GM19240 (cell line): ENCODE data around the gene BCO1.

ENCODE experiments used
- DNase-seq: peaks from one replicate; pipeline ENCODE4 v3.0.0; 2011; ENCODE audit warnings: low spot score; ENCODE audit not compliant: insufficient read length

Gene BCO1

DNA sequence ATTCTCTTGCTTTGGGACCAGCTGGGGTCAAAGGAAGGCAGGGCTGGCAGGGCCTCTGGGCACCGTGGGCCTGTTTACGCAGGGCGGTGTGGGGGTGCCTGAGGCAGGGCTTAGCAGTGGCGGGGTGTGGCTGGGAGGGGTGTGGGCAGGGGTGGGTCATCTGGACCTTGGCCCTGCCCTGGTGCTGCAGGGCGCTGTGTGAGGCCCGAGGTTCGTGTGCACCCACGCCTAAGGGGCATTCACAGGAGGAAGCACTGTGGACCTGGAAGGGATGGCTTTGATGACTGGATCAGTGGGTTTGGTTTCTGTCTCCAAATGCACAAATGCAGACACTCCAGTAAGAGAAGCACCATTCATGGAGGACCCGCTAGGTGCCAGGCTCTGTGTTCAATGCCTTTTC lies 37.3 kb downstream of the BCO1 start:
- DNase-seq = no peak

DNA sequence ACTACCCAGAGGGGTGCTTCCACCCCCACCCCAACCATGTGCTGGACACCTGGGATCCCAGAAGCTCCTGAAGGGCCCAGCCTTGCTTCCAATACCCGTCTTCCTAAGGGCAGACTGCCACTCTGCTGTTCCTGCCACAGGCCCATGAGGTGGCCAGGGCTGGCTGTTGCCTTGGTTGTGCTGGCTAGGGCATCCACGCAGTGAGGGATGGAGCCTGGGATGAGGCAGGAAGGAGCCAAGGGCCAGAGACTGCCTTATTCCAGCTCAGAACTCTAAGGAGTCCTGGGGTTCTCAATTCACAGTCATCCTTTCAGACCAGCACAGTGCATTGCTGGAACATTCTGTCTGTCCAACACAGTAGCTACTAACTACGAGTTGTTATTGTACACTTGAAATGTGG lies 37.8 kb downstream of the BCO1 start:
- DNase-seq = no peak

GRCh38 chr16:81277541-81278080 lies 39.1 kb downstream of the BCO1 start:
- no peak for DNase-seq

- DNase-seq = no peak
Observed at GRCh38 chr16:81278526-81278925, 40.0 kb downstream of the BCO1 start.

GRCh38 chr16:81279392-81279791 lies 40.9 kb downstream of the BCO1 start:
- DNase-seq = no peak

DNA sequence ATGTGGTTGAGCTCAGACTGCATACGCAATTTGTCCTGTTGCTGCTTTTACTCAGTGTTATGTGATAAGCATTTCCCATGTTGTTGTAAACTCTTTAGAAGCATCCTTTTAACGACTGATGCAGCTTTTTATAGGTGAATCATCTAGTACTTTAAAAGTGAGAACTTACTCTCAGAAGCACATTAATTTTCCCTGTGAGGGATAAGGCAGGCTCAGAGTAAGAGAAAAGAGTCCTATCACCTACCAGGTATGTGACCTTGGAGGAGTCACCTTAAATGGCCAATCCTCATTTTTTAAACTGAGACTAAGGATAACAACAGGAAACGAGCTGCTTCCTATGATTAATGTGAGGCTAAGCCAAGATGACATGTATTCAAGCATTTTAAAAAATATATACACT lies 41.9 kb downstream of the BCO1 start:
- no peak for DNase-seq

DNA sequence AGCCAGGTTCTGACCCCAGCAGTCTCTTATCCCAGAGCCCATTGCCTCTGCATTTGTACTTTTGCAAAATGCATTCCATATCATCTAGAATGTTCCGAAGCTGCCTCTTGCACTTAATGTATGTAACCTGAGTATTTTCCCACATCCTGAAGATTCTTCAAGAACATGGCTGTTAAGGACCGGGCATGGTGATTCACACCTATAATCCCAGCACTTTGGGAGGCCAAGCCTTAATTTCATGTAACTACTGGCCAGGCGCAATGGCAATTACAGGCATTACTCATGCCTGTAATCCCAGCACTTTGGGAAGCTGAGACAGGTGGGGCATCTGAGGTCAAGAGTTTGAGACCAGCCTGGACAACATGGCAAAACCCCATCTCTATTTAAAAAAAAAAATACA lies 44.6 kb downstream of the BCO1 start:
- no peak for DNase-seq

GRCh38 chr16:81284995-81285600 lies 46.6 kb downstream of the BCO1 start:
- no peak for DNase-seq

DNA sequence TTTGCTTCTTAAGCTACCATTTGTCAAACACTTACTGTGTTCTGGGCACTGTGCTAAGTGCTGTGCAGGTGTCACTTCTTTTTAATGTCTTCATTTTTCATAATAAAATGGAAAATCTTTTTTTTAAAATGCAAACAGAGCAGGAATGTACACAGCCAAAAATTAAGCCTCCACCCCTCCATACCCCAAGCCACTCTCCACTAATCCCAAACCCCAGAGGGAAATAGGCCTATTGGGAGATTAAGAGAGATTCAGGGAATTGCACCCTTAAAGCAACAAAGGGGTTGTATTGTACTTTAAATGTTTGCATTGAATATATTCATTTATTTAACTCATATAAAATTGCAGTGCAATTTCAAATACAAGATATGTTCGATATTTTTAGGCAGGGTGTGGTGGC lies 47.7 kb downstream of the BCO1 start:
- DNase-seq = no peak

GRCh38 chr16:81291117-81291516 lies 52.6 kb downstream of the BCO1 start:
- no peak for DNase-seq

GRCh38 chr16:81292936-81293335 lies 54.4 kb downstream of the BCO1 start:
- no peak for DNase-seq

DNA sequence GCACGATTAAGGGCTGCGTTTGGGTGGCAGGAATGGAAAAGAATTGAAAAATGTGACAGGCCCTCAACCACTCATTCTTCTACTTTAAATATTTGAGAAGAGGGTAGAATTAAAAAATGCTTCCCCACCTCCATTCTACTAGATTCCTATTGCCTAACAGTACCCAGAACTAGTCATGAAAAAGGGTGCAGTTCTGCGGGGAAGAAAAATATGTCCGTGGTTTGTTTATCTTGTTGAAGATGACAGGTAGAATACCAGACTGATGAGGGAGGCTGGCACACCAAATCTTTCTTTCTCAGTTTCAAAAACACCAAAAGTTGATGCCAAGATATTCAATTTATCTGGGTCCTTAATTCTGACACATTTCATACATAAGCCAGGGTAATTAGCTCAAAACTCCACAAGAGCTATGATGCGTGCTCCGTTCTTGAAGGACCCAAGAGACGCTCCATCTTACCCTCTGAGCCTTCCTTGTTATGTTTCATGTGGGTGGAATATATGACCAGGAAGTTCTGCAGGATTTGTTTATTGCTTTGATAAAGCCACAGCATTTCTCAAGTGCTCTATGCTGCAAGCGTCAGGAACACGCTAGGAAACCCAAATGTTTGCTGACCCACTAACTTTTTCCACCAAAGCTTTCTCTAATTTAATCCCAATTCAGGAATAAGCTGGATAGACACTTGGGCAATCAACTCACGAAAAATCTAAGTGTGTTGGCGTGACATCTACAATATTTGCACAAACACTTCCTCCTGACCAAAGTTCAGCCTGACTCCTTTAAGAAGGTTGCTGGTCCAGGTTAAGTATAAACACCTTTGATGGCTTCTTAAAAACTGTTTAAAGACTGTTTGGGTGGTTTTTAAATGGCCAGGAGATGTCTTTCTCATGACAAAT lies 55.7 kb downstream of the BCO1 start:
- DNase-seq = no peak

DNA sequence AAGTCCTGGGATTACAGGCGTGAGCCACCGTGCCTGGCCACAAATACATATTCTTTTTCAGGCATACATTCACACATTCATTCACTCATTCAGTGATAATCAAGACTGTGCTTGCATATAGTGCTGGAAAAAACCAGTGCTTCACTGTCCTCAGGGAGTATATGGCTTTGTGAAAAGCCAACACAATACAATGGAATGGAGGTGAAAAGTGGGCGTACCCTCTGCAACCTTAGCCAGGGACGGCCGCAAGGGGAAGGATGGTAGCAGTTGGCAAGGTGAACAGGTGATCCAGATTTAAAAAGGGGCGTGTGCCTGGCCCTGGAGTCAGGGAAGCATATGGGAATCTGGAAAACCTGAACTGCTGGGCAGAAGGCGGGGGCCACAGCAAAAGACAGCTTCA lies 58.1 kb downstream of the BCO1 start:
- DNase-seq = no peak

GRCh38 chr16:81307770-81308169 lies 69.3 kb downstream of the BCO1 start:
- no peak for DNase-seq

DNA sequence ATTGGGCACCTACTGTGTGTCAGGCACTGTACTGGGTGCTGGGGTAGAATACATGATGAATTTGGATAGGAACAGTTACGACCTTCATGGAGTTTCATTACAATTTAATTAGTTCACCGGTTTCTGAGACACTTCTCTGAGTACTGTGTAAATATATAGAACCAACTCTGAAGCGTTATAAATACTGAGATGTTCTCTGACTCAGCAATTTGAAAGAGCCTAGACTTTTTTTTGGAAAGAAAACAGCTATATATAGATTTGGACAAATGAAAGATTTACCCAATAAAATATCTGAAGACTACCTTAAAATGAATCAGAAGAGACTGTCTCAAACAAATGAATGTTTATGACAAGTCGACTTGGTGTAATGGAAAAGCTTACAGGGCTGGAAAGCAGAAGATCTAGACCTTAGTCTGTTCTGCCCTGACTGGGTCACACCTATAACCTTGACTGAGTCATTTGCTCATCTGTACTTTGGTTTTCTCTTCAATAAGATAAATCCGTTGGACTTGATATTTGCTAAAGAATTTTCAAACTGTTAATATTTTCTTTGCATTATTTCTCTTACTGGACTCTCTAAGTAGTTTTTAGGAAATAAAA lies 71.7 kb downstream of the BCO1 start:
- no peak for DNase-seq

- no peak for DNase-seq
Observed at GRCh38 chr16:81311762-81312161, 73.3 kb downstream of the BCO1 start.

GRCh38 chr16:81313701-81314602 lies 75.5 kb downstream of the BCO1 start:
- DNase-seq = no peak

GRCh38 chr16:81314603-81315270 lies 76.2 kb downstream of the BCO1 start, which contains the start of gene GAN:
GAN (plus strand) TSS chr16:81314962; CDS start chr16:81315114, 152 bp downstream.
- peak; percentile 91 for DNase-seq

GRCh38 chr16:81315271-81316175 lies 77.0 kb downstream of the BCO1 start:
- DNase-seq = peak; percentile 22

- DNase-seq = no peak
Observed at GRCh38 chr16:81316176-81316496, 77.6 kb downstream of the BCO1 start.
